A673 (cell line): Measurements from ENCODE around the gene HLA-DRB5. TPM values are rescaled to one million over a fixed set of nuclear protein-coding genes. Genes with fewer than 3 reads are reported as not detected.
A peak's percentile ranks its signal among the peaks of the same experiment; 100 is the strongest.
"Not testable (repeated sequence)": the region's sequence is repeated elsewhere in the genome, so short reads cannot be mapped to it uniquely, and the experiment has no call there.

Source experiments
- BruUV-seq: library from RNA; stranded (reverse); fragments of 400-500 nt; replicated peaks from 2 replicates; lab custom pipeline; 2021; lab: Mats Ljungman, UMichigan
- CTCF ChIA-PET: fragments of 300-600 bp; sonication (Branson Sonifier 250); formaldehyde crosslinking; loops from one replicate; lab custom pipeline; 2022; ENCODE audit warnings: antibody characterized with exemption; lab: Charles Lee
- POLR2A ChIA-PET: fragments of 300-600 bp; sonication (Branson Sonifier 250); formaldehyde crosslinking; loops from one replicate; lab custom pipeline; 2022; ENCODE audit warnings: antibody characterized with exemption; ENCODE audit not compliant: low non-redundant PET; lab: Charles Lee
- DNase-seq: peaks from one replicate; pipeline ENCODE4 v3.0.0-alpha.2; 2015; ENCODE audit warnings: low spot score
- H3K27ac ChIP-seq: fragments of 200-600 bp; sonication (generic); 2 replicates; pipeline ENCODE4 v1.5.1; 2016; ENCODE audit warnings: mixed run types, low read depth, mild to moderate bottlenecking, mixed read lengths, antibody characterized with exemption, low read length; ENCODE audit not compliant: poor library complexity, severe bottlenecking
- H3K27me3 ChIP-seq: fragments of 200-600 bp; sonication (generic); replicated peaks from 2 replicates; pipeline ENCODE4 v1.6.1; 2017; ENCODE audit warnings: mixed run types, low read depth, mild to moderate bottlenecking, mixed read lengths, antibody characterized with exemption, low read length; ENCODE audit not compliant: insufficient read depth, poor library complexity
- H3K36me3 ChIP-seq: fragments of 200-600 bp; sonication (generic); 2 replicates; pipeline ENCODE4 v1.6.1; 2016; ENCODE audit warnings: mixed run types, mild to moderate bottlenecking, mixed read lengths, antibody characterized with exemption, low read length; ENCODE audit not compliant: insufficient read depth, poor library complexity, severe bottlenecking
- H3K4me1 ChIP-seq: fragments of 200-600 bp; sonication (generic); 2 replicates; pipeline ENCODE4 v1.6.1; 2017; ENCODE audit warnings: mixed run types, mild to moderate bottlenecking, mixed read lengths, antibody characterized with exemption, low read length; ENCODE audit not compliant: insufficient read depth, poor library complexity, severe bottlenecking
- H3K4me3 ChIP-seq: fragments of 200-600 bp; sonication (generic); 2 replicates; pipeline ENCODE4 v1.5.1; 2016; ENCODE audit warnings: low read depth, mixed run types, mild to moderate bottlenecking, mixed read lengths, low read length; ENCODE audit not compliant: poor library complexity, severe bottlenecking
- H3K9me3 ChIP-seq: fragments of 200-600 bp; sonication (generic); 2 replicates; pipeline ENCODE4 v1.6.1; 2016; ENCODE audit warnings: mixed run types, low read depth, mild to moderate bottlenecking, mixed read lengths, antibody characterized with exemption, low read length; ENCODE audit not compliant: poor library complexity, severe bottlenecking
- EZH2 ChIP-seq: fragments of 200-600 bp; sonication (generic); IDR thresholded peaks from 2 replicates; pipeline ENCODE4 v1.6.1; 2017; ENCODE audit warnings: borderline replicate concordance, low read depth, mild to moderate bottlenecking, mixed read lengths, antibody characterized with exemption, low read length; ENCODE audit not compliant: poor library complexity, severe bottlenecking
- intact Hi-C: fragments of 100-400 bp; cut with micrococcal nuclease; formaldehyde crosslinking; loops from one replicate; pipeline ENCODE4 v1.10.0; 2022; ENCODE audit not compliant: unreplicated experiment
- total RNA-seq: library from RNA; stranded (reverse); gene quantifications from 2 replicates; pipeline ENCODE4 v1.2.3, GENCODE V29; 2021
- TF ChIP-seq, protein P1 (sequence below): fragments of 300-800, 200-600 bp; sonication (generic); conservative IDR thresholded peaks from 2 replicates; pipeline ENCODE4 v1.5.1; 2017; ENCODE audit warnings: low read depth, mild to moderate bottlenecking, antibody characterized with exemption, low read length, moderate library complexity, mixed read lengths

Gene HLA-DRB5
- total RNA-seq, 1 experiment from 2014 or later = not detected

DNA sequence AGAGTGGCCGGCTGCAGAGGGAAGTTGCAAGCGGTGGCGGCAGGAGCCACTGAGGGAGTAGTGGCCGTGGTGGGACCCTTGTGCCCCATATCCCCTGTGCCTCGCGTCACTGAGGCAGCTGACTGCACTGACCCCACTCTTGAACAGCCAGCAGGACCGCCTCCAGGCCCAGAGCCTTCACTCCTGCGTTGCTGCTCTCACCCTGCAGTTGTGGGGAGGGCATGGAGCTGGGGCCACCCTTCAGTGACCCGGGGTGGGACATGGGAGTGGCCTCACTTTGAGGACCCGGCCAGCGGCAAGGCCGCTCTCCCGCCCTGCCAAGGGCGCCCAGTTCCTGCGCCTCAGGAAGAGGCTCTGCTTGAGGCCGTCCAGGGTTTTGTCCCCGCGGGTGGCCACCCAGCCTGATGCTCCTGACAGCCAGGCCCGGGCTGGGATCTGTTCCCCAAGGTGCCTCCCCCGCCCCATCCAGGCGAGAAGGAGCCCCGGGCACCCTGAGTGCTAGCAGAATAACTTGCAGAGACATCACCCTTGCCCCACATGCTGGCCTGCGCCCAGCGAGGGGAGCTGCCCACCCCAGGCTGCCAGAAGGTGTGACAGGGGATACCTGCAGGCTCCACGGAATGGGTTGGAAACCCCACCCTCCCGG, 46.0 kb downstream of the HLA-DRB5 start:
- no peak for DNase-seq
- Histone ChIP-seq H3K27ac (no peak overlapping the region), H3K9me3 (no peaks in the 10 kb centered on the region), H3K36me3 (no peaks in the 10 kb centered on the region), H3K4me1 (no peaks in the 10 kb centered on the region), H3K4me3 (no peak overlapping the region), H3K27me3 (peaks cover 16% of the 10 kb centered on the region)
- CTCF ChIA-PET = no interaction called here
- no peak for TF ChIP-seq EZH2
- TF ChIP-seq, protein P1, sequence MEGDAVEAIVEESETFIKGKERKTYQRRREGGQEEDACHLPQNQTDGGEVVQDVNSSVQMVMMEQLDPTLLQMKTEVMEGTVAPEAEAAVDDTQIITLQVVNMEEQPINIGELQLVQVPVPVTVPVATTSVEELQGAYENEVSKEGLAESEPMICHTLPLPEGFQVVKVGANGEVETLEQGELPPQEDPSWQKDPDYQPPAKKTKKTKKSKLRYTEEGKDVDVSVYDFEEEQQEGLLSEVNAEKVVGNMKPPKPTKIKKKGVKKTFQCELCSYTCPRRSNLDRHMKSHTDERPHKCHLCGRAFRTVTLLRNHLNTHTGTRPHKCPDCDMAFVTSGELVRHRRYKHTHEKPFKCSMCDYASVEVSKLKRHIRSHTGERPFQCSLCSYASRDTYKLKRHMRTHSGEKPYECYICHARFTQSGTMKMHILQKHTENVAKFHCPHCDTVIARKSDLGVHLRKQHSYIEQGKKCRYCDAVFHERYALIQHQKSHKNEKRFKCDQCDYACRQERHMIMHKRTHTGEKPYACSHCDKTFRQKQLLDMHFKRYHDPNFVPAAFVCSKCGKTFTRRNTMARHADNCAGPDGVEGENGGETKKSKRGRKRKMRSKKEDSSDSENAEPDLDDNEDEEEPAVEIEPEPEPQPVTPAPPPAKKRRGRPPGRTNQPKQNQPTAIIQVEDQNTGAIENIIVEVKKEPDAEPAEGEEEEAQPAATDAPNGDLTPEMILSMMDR = no peak
- intact Hi-C loops = loop anchor here (10.0 kb wide), 1 partner anchor 101 kb away; the partner anchor contains the start of gene HLA-DRB1
- POLR2A ChIA-PET = no interaction called here
- BruUV-seq = no TSS peak

DNA sequence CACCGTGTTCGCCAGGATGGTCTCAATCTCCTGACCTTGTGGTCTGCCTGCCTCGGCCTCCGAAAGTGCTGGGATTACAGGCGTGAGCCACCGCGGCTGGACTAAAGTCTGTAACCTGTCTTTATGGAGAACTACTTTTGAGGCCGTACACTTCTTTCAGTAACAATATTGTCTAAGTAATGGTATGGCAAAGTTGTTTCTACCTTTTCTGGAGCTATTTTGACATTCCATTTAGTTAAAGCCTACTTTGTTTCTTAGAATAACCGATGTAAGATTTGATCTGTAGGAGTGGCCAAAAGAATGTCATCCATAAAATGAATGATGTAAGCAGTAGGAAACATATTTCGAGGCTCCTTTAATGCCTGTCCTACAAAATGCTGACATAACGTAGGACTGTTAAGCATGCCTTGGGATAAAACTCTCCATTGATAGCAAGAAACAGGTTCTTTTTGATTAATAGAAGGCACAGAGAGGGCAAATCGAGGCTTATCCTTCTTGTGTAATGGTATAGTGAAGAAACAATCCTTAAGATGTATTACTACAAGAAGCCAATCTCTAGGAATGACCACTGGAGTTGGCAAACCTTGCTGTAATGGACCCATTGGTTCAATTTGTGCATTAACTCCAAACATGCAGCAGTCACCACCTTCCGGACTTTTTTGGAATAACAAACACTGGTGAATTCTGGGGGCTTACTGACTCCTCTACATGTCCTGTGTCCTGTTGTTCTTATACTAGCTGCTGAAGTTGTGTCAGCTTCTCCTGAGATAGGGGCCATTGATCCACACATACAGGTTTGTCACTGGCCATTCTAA, 54.5 kb downstream of the HLA-DRB5 start:
- peaks cover 25% of the 10 kb centered on the region for H3K27me3 ChIP-seq
- H3K4me1 ChIP-seq = no peaks in the 10 kb centered on the region
- intact Hi-C loops = no loop called here
- no TSS peak for BruUV-seq
- ChIA-PET CTCF (interaction anchor here (1.0 kb wide), 1 partner anchor 14 kb away, joined by 4 read pairs; no protein-coding TSS in a partner anchor), POLR2A (no interaction called here)
- TF ChIP-seq, protein P1 = peak; percentile 20; the same call in 1 of the 2 replicates
- TF ChIP-seq EZH2 = no peak
- H3K27ac ChIP-seq = no peak overlapping the region
- DNase-seq = no peak
- no peak overlapping the region for H3K4me3 ChIP-seq
- no peaks in the 10 kb centered on the region for H3K36me3 ChIP-seq
- no peaks in the 10 kb centered on the region for H3K9me3 ChIP-seq

DNA sequence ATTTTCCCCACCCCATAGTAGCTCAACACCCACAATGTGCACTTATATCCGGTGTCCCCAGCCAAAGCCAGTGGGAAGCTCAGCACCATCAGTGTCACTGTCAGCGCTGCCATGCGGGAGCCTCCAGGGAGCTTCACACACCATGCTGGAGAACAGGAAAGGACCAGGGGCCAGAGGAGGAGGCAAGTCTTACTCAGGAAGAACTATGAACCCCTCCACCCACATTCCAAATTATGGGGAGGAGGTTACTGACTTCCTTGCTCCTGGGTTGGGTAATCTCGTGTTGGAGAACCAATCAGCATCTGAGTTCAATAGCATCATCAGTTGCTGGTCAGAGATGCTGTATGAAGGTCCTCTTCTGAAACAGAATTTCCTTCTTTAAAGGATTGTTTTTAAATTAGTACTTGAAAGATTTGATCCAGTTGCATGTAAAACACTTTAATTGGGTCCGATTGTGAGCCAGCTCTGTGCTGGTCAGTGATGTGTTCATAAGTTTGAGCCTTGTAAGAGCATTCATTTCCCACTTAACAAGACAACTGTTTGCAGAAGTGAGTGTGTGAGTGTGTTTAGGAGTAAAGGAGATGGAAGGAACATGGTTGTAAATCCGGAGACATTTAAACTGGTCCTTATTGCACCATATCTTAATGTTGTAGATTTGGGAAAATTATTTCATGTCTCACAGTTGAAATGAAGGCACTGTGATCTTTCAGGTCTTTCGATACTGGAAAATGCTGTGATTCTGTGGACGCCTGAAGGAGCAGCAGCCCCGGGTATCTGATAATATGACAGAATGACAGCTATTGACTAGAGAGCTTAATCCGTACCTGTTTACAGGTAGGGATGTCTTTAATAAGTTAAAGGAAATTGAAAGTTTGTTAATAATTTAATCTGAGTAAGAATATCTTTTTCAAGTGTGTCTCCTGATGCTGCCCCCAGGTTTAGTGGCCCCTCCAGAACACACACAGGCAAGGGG, 56.4 kb downstream of the HLA-DRB5 start:
- H3K4me3 ChIP-seq, intact Hi-C loops, H3K27ac ChIP-seq, H3K36me3 ChIP-seq, H3K9me3 ChIP-seq, BruUV-seq, POLR2A ChIA-PET, CTCF ChIA-PET, H3K4me1 ChIP-seq: not testable (repeated sequence)
- peaks cover 20% of the 10 kb centered on the region for H3K27me3 ChIP-seq
- peak; percentile 9 for DNase-seq
